Myocyte (in vitro differentiated cells): ENCODE data around the gene CLDN3. TPM values are rescaled to one million over a fixed set of nuclear protein-coding genes. Genes with fewer than 3 reads are reported as not detected.
"Not testable (repeated sequence)": the region's sequence is repeated elsewhere in the genome, so short reads cannot be mapped to it uniquely, and the experiment has no call there.

Experiments used
- DNase-seq: peaks from one replicate; pipeline ENCODE4 v3.0.0-alpha.2; 2012; ENCODE audit warnings: low read depth
- polyA plus RNA-seq: library from polyadenylated mRNA; unstranded; fragments of >200 nt; gene quantifications from one replicate; pipeline ENCODE4 v1.2.1, GENCODE V29; 2012; ENCODE audit warnings: missing spikeins
- total RNA-seq: library from RNA; depleted of rRNA; stranded (reverse); fragments of >200 nt; gene quantifications from 2 replicates; pipeline ENCODE4 v1.2.3, GENCODE V29; 2014

The CLDN3 gene, protein sequence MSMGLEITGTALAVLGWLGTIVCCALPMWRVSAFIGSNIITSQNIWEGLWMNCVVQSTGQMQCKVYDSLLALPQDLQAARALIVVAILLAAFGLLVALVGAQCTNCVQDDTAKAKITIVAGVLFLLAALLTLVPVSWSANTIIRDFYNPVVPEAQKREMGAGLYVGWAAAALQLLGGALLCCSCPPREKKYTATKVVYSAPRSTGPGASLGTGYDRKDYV
- not detected in 2 replicates for total RNA-seq
- not detected for polyA plus RNA-seq

DNA sequence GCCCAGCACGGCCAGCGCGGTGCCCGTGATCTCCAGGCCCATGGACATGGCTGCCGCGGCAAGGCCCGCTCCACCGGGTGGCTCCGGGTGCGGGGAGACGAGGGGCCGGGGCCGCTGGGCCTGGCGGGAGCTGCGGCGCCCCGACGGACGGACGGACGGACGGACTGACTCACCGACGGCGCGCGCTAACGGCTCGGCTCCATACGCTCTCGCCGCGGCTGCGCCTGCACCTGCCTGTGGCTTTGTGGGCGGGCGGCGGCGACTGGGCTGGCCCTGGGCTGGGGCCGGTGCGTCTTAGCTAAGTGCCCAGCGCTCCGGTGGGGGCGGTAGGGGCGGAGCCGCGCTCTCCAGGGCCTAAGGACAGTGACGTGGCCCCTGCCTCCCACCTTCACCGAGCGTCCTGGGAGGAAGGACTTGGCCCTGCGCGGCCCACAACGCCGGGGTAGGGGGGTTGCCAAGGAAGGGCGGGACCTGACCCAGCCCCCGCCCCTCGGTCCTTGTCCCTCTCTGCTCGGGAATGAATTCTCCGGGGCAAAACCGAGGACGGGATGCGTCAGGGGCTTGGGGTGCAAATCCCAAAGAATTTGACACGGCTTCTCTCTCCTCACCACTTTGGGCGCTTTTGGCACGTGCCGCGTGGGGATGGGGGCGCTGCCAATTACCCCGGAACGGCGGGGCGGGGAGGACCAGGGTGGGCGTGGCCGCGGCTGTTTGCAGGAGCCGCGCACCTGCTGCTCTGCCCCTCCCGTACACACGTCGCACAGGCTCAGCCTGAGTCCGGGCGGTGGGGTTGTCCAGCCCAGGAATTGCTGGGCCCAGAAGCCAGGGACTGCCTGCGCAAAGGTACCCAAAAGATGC, at the start of gene CLDN3:
Gene CLDN3, minus strand, starts transcription at position 269 of the 858 bp plus-strand sequence. Its CDS starts 221 bp downstream, at position 48.
- peak; percentile 45 for DNase-seq

DNA sequence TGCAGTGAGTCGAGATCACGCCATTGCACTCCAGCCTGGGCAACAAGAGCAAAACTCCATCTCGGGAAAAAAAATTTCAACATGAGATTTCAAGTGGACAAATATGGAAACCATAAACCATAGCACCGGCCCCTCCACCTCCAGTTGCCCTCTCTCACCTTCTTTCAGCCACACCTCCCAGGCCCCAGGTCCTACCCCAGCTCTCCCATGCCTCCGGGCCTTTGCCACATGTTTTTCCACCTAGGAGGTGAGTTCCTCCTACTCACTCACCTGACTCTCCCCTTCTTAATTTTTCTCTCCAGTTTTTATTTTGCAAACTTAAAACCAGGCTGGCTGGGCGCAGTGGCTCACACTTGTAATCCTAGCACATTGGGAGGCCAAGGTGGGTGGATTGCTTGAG, 47.1 kb upstream of the CLDN3 start:
- no peak for DNase-seq

DNA sequence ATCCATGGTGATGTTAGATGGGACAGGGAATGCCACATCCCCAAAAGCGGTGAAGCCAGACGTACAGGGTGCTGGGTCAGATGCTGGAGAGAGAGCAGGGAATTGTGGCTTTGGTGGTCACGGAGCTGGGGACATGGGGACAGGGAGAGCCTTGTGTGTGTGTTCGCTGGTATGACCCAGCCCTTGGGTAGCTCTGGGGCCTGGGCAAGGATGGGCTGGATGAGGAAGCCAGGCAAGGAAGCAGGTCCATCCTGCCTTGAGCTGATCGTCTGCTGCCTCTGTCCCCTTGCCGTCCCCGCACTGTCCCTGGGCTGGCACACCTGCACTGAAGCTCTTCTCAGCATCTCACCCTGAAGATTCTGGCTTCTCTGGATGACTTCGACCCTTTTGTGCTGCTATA, 45.4 kb upstream of the CLDN3 start:
- DNase-seq: no peak

DNA sequence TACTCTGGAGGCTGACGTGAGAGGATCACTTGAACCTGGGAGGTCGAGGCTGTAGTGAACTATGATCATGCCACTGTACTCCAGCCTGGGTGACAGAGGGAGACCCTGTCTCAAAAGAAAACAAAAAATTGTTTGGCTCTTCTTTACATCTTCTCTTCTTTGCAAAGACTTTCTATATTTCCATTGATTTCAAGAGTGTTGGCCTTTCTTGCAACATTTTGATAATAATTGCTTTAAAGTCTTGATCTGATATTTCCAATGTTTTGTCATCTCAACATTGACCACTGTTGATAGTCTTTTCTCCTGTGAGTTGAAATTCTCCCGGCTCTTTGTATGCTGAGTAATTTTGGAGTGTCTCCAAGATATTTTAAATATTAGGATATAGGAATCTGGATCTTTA, 42.9 kb upstream of the CLDN3 start:
- DNase-seq: no peak

DNA sequence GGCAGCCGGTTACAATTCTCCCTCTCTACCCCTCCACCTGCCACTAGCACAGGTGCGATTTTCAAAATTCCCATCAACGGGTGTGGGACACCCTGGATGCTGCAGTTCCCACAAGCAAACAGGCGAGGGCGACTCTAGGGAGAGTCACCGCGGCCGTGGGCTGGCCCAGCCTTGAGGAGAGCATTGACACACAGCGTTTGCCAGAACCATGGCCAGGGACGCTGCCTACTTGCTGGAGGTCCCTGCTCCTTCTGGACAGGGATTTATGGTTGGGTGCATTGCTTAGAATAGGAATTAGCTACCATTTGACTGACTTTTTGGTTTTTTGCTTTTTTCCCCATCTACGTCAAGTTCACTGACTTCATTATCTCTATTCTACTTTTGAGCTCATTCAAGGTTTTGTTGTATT, 41.7 kb upstream of the CLDN3 start:
- peak; percentile 60 for DNase-seq

DNA sequence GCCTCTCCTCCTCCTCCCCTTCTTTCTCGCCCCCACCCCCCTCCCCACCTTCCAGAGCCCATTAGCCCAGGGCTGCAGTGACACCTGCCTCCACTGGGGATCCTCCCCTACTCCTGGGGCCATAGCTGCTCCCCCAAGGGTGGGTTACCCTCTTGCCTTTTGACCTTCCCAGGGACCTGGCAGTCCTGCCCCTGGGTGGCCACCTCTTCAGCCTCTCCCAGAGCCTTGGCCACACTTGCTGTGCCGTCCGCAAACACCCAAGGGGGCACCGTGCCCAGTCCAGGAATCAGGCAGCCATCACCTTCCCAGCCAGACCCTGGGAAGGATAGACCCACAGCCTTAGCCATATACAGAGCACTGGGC, 40.9 kb upstream of the CLDN3 start:
- no peak for DNase-seq

DNA sequence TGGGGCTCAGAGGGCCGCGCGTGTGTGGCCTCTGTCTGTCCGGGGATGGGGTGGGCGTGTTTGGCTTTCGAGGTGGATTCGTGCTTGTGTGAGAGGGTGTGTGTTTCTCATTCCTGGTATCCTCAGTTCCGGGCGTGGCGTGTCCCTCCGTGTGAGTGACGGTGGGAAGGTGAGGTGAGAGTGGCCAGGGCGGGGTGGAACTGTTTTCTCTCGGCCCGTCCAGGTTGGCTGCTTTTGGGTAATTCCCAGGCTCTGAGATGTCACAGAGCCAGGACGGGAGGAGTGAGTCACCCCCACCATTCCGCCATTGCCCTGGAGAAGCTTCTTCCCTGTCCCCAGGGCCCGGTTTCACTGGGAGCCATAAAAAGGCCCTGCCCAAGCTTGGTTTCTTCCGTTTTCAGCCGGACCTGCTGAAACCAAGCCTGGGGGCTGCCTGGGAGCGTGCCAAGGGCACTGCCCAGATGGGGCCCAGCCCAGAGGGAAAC, 39.4 kb upstream of the CLDN3 start:
- no peak for DNase-seq

DNA sequence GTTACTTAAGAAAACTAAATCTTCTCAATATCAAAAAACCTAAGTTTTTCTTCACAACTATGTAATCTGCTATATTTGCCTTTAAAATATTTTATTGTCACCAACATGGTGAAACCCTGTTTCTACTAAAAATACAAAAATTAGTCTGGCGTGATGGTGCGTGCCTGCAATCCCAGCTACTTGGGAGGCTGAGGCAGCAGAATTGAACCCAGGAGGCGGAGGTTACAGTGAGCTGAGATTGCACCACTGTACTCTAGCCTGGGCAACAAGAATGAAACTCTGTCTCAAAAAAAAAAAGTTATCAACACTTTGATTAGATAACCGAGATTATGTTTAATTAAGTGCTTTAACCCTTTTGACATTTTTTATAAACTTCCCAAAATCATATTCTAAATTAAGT, 32.4 kb upstream of the CLDN3 start:
- no peak for DNase-seq

DNA sequence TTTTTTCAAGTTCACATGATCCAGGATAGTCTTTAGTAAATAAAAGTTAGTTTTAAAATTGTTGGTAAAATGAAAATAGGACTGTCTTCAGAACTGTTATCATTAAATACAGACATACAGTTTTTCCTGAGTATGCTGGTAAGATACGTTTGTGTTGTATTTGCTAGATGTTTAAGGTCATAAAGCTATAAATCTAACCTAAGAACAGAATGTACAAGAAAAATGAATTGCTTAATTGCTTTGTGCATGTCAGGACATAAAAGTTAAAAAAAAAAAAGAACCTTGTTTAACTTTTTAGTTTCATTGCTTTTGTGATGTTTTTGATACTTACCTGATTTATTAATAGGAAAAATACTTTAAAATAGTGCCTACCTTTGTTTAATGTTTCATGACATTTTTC, 31.5 kb upstream of the CLDN3 start:
- no peak for DNase-seq

DNA sequence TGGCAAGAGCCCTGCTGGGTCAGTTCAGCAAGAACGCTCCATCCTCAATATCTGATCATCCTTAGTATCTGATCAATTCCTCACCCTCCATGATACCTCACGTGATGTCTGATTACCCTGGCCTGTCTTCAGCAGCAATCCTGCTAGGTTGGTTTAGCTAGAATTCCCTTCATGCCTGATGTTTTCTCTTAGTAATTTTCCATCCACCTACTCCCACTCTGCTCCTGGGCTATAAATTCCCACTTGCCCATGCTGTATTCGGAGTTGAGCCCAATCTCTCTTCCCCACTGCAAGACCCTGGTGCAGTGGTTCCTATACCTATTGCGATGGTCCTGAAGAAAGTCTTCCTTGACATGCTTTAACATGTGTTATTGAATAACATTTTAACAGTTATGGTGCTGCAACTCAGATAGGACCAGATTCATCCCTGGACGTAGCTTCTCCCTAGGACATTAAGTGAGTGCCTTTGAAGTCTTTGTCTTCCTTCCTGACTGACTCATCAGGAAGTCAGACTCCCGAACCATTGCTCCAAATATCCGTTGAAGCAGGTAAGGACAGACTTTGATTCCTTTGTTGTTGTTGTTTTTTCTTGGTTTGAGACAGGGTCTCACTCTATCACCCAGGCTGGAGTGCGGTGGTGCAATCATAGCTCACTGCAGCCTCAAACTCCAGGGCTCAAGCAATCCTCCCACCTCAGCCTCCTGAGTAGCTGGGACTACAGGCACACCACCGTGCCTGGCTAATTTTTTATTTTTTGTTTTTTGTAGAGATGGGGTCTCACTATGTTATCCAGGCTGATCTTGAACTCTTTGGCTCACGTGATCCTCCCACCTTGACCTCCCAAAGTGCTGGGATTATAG, 29.4 kb upstream of the CLDN3 start:
- DNase-seq: no peak

DNA sequence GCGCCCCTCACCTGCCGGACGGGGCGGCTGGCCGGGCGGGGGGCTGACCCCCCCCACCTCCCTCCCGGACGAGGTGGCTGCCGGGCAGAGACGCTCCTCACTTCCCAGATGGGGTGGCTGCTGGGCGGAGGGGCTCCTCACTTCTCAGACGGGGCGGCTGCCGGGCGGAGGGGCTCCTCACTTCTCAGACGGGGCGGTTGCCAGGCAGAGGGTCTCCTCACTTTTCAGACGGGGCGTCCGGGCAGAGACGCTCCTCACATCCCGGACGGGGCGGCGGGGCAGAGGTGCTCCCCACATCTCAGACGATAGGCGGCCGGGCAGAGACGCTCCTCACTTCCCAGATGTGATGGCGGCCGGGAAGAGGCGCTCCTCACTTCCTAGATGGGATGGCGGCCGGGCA, 27.1 kb upstream of the CLDN3 start:
- not testable (repeated sequence) for DNase-seq

DNA sequence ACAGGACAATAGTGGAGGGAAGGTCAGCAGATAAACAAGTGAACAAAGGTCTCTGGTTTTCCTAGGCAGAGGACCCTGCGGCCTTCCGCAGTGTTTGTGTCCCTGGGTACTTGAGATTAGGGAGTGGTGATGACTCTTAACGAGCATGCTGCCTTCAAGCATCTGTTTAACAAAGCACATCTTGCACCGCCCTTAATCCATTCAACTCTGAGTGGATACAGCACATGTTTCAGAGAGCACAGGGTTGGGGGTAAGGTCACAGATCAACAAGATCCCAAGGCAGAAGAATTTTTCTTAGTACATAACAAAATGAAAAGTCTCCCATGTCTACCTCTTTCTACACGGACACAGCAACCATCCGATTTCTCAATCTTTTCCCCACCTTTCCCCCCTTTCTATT, 26.6 kb upstream of the CLDN3 start:
- not testable (repeated sequence) for DNase-seq

DNA sequence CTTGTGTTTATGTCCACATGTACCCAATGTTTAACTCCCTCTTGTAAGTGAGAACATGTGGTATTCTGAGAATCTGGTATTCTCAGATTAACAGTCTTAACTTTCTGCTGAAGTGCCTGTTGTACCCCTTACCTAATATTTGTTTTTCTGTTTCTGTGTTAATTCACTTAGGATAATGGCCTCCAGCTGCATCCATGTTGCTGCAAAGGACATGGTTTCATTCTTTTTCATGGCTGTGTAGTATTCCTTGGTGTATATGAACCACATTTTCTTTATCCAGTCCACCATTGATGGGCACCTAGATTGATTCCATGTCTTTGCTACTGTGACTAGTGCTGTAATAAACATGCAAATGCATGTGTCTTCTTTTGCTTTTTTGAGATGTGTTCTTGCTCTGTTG, 25.1 kb upstream of the CLDN3 start:
- not testable (repeated sequence) for DNase-seq

DNA sequence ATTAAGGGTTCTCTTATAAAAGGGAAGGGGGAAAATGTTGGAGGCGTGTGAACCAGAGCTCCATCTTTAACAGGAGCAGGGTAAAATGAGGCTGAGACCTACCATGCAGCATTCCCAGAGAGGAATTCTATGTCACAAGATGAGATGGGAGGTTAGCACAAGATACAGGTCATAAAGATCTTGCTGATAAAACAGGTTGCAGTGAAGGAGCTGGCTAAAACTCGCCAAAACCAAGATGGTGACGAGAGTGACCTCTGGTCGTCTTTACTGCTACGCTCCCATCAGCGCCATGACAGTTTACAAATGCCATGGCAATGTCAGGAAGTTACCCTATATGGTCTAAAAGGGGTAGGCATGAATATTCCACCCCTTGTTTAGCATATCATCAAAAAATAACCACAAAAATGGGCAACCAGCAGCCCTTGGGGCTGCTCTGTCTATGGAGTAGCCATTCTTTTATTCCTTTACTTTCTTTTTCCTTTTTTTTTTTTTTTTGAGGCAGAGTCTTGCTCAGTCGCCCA, 21.2 kb upstream of the CLDN3 start:
- DNase-seq: not testable (repeated sequence)

DNA sequence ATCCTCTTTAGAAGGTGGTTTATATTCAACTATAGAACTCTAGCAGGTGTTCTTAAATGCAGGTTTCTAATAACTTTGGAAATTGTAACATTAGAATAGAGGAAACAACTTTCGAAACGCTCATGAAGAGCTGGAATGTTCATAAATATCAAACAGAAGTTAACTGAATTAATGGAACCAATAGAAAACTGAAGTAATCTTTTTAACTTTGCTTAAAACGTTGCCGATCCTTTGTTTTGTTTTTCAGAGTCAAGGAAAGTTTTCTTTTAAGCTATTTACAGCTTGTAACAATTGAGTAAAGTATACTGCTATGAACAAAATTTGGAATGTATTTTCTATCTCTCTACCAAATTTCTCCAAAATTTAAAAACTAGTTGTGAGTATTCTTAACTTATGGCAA, 19.0 kb upstream of the CLDN3 start:
- DNase-seq: no peak

DNA sequence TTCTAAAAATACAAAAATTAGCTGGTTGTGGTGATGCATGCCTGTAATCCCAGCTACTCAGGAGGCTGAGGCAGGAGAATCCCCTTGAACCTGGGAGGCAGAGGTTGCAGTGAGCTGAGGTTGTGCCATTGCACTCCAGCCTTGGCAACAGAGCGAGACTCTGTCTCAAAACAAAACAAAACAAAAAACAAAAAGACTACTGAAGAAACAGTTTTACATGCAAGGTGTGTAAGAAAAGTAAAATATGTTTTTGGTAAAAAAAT, 17.6 kb upstream of the CLDN3 start:
- not testable (repeated sequence) for DNase-seq

DNA sequence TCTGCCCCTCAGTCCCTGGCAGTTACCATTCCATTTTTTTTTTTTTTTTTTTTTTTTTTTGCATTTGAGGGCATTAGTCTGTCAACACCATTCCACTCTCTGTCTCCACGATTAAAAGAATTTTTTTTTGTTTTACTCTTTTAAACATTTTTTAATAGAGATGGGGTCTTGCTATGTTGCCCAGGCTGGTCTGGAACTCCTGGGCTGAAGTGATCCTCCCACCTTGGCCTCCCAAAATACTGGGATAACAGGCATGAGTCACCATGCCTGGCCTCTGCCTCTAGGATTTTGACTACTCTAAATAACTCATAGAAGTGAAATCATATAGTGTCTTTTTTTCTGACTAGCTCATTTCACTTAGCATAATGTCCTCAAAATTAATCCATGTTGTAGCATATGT, 16.5 kb upstream of the CLDN3 start:
- no peak for DNase-seq

DNA sequence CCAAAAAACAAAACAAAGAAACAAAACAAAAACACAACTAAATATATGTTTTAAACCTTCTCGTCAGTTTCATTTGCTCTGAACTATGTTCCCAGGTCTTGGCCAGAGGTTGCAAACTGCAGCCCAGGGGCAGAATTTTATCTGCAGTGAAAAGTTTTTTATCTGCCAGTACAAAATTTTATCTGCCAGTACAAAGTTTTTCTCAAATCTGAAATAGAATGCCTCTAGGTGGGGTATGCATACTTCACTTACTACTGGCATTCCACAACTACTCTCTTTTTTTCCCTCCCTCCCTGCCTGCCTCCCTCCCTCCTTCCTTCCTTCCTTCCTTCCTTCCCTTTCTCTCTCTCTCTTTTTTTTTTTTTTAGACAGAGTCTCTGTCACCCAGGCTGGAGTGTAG, 9.4 kb upstream of the CLDN3 start:
- no peak for DNase-seq

DNA sequence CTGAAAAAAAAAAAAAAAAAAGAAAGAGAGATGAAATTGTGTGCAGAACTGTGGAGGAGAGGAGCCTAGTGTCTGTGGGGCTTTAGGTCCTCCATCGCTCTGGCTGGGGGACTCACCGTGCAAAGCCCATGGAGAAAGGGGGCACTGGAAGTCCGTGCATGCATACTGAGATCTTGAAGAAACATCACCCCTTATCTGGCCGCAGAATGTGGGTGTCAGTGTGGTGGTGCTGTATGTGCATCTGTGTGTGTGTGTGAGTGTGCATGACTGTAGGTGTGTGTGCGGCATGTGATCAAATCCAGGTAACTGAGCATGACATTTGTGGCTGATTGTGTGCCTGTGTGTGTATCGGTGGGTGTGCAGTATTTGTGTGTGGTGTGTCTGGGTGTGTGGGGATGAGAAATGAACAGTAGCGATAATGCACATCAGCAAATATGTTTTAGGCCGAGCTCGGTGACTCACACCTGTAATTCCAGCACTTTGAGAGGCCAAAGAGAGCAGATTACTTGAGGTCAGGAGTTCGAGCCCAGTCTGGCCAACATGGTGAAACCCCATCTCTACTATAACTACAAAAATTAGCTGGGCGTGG, 8.8 kb upstream of the CLDN3 start:
- no peak for DNase-seq

DNA sequence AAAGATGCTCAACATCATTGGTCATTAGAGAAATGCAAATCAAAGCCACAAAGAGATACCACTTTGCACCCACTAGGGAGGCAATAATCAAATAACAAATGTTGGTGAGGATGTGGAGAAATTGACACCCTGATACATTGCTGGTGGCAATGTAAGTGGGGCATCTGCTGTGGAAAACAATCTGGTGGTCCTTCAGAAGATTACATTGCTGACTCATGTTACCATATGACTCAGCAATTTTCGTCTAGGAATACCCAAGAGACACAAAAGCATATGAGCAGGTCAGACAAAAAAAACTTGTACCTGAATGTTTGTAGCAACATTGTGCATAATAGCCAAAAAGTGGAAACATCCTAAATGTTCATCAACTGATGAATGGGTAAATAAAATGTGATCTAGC, 4.9 kb upstream of the CLDN3 start:
- peak; percentile 17 for DNase-seq
